ENCODE measurements around the gene RAB29. TPM values are rescaled to one million over a fixed set of nuclear protein-coding genes. Genes with fewer than 3 reads are reported as not detected.
A peak's percentile ranks its signal among the peaks of the same experiment; 100 is the strongest.

The RAB29 gene
- total and polyA plus RNA-seq, 9 of the 15 experiments (the other 6 are each of a cell fraction or from before 2014, with no cell fraction given), result 6.3 to 17.6 (median 8.0) TPM

DNA sequence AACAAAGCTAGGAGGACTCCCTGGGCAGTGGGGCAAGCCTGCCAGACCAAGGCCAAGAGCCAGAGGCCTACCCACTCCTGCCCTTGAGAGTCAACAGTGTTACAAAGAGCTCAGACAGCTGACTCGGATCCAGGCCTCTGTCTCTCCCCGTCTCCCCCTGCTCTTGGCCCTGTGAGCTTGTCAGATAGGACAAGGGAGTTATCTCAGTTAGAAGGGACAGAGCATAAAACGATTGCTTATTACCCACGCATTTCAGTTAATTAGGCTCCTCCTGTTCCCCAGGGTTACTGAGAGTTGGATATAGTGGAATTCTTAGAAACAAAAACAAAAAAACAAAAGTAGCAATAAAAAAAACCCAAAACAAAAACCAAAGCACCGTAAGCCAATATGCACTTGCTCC lies 36.4 kb upstream of the RAB29 start (continued):
- TF ChIP-seq, protein P1, sequence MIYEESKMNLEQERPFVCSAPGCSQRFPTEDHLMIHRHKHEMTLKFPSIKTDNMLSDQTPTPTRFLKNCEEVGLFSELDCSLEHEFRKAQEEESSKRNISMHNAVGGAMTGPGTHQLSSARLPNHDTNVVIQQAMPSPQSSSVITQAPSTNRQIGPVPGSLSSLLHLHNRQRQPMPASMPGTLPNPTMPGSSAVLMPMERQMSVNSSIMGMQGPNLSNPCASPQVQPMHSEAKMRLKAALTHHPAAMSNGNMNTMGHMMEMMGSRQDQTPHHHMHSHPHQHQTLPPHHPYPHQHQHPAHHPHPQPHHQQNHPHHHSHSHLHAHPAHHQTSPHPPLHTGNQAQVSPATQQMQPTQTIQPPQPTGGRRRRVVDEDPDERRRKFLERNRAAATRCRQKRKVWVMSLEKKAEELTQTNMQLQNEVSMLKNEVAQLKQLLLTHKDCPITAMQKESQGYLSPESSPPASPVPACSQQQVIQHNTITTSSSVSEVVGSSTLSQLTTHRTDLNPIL (CRISPR knock-in tag; IDR thresholded peaks at IDR 0.05), result no peak
- peak; percentile 80 for TF ChIP-seq CBFA2T2 (conservative IDR thresholded peaks at IDR 0.05)
- no peak for TF ChIP-seq ZNF609 (CRISPR knock-in tag; IDR thresholded peaks at IDR 0.05; ENCODE audit: borderline replicate concordance)
- TF ChIP-seq ZNF174 (CRISPR knock-in tag; IDR thresholded peaks at IDR 0.05), result no peak
- no peak for TF ChIP-seq HLTF (IDR thresholded peaks at IDR 0.05)
- no peak for TF ChIP-seq FOXJ2 (tag; IDR thresholded peaks at IDR 0.05)
- no peak for TF ChIP-seq TCF7 (IDR thresholded peaks at IDR 0.05; ENCODE audit: borderline replicate concordance)
- TF ChIP-seq, protein P2, sequence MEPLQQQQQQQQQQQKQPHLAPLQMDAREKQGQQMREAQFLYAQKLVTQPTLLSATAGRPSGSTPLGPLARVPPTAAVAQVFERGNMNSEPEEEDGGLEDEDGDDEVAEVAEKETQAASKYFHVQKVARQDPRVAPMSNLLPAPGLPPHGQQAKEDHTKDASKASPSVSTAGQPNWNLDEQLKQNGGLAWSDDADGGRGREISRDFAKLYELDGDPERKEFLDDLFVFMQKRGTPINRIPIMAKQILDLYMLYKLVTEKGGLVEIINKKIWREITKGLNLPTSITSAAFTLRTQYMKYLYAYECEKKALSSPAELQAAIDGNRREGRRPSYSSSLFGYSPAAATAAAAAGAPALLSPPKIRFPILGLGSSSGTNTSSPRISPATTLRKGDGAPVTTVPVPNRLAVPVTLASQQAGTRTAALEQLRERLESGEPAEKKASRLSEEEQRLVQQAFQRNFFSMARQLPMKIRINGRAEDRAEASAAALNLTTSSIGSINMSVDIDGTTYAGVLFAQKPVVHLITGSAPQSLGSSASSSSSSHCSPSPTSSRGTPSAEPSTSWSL (CRISPR knock-in tag; IDR thresholded peaks at IDR 0.05; ENCODE audit: borderline replicate concordance), result no peak
- no peak for TF ChIP-seq ELF4 (CRISPR knock-in tag; IDR thresholded peaks at IDR 0.05)
- TF ChIP-seq, protein P3, sequence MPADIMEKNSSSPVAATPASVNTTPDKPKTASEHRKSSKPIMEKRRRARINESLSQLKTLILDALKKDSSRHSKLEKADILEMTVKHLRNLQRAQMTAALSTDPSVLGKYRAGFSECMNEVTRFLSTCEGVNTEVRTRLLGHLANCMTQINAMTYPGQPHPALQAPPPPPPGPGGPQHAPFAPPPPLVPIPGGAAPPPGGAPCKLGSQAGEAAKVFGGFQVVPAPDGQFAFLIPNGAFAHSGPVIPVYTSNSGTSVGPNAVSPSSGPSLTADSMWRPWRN (IDR thresholded peaks at IDR 0.05; ENCODE audit: low read depth), result no peak
- no peak for TF ChIP-seq ESRRA (IDR thresholded peaks at IDR 0.05; ENCODE audit: borderline replicate concordance, low read depth)
- TF ChIP-seq RBM25 (IDR thresholded peaks at IDR 0.05; ENCODE audit: low read depth, low read length, severe bottlenecking), result no peak
- no peak for TF ChIP-seq HDAC8 (tag; IDR thresholded peaks at IDR 0.05)
- TF ChIP-seq, protein P4, sequence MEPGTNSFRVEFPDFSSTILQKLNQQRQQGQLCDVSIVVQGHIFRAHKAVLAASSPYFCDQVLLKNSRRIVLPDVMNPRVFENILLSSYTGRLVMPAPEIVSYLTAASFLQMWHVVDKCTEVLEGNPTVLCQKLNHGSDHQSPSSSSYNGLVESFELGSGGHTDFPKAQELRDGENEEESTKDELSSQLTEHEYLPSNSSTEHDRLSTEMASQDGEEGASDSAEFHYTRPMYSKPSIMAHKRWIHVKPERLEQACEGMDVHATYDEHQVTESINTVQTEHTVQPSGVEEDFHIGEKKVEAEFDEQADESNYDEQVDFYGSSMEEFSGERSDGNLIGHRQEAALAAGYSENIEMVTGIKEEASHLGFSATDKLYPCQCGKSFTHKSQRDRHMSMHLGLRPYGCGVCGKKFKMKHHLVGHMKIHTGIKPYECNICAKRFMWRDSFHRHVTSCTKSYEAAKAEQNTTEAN (CRISPR knock-in tag; IDR thresholded peaks at IDR 0.05), result no peak
- TF ChIP-seq KDM1A (IDR thresholded peaks at IDR 0.05), result peak; percentile 49 to 52; a peak in 2 of 4 replicates
- no peak for TF ChIP-seq THRAP3 (IDR thresholded peaks at IDR 0.05; ENCODE audit: borderline replicate concordance)
- TF ChIP-seq TAL1 (IDR thresholded peaks at IDR 0.05), result peak; percentile 72
- no peak for TF ChIP-seq ZSCAN32 (CRISPR knock-in tag; IDR thresholded peaks at IDR 0.05)
- TF ChIP-seq ZNF644 (tag; IDR thresholded peaks at IDR 0.05; ENCODE audit: low read depth), result no peak
- no peak for TF ChIP-seq ARHGAP35 (IDR thresholded peaks at IDR 0.05; ENCODE audit: partially characterized antibody)
- TF ChIP-seq KAT2B (IDR thresholded peaks at IDR 0.05; ENCODE audit: low read depth, low read length), result no peak

Data from K562 (cell line).